ENCODE data around the gene STOM.
"Not testable (repeated sequence)": the region's sequence is repeated elsewhere in the genome, so short reads cannot be mapped to it uniquely, and the experiment has no call there.

Gene STOM

GRCh38 chr9:121294866-121295661 is 75.0 kb downstream of the STOM start:
- no peak overlapping the region for H3K4me3 ChIP-seq (ENCODE audit: low read length)
- DNase-seq (ENCODE audit: low read depth, low spot score) = no peak

- no peak for DNase-seq (ENCODE audit: low read depth, low spot score)
- no peak overlapping the region for H3K4me3 ChIP-seq (ENCODE audit: low read length)
Observed at GRCh38 chr9:121294151-121294743, 75.8 kb downstream of the STOM start.

GRCh38 chr9:121292801-121293241 is 77.2 kb downstream of the STOM start:
- no peak for DNase-seq (ENCODE audit: low read depth, low spot score)
- no peak overlapping the region for H3K4me3 ChIP-seq (ENCODE audit: low read length)

- no peak for DNase-seq (ENCODE audit: low read depth, low spot score)
Observed at GRCh38 chr9:121292051-121292450, 78.0 kb downstream of the STOM start.

GRCh38 chr9:121291536-121291935 is 78.5 kb downstream of the STOM start:
- H3K4me3 ChIP-seq (ENCODE audit: low read length); DNase-seq (ENCODE audit: low read depth, low spot score): not testable (repeated sequence)

More at GRCh38 chr9:121292051-121292450, 78.0 kb downstream of the STOM start:
- no peak overlapping the region for H3K4me3 ChIP-seq (ENCODE audit: low read length)

GRCh38 chr9:121289772-121290370 is 80.2 kb downstream of the STOM start:
- H3K4me3 ChIP-seq (ENCODE audit: low read length) = no peak overlapping the region
- DNase-seq (ENCODE audit: low read depth, low spot score) = no peak

GRCh38 chr9:121289026-121289771 is 80.9 kb downstream of the STOM start:
- no peak for DNase-seq (ENCODE audit: low read depth, low spot score)
- no peak overlapping the region for H3K4me3 ChIP-seq (ENCODE audit: low read length)

Measured in Jurkat, Clone E6-1 (cell line).